Fibroblast of skin of abdomen (primary cell): ENCODE results near the gene RWDD1.

Experiments used
- DNase-seq: peaks from one replicate; pipeline ENCODE4 v3.0.0-alpha.2; 2013

The RWDD1 gene

DNA sequence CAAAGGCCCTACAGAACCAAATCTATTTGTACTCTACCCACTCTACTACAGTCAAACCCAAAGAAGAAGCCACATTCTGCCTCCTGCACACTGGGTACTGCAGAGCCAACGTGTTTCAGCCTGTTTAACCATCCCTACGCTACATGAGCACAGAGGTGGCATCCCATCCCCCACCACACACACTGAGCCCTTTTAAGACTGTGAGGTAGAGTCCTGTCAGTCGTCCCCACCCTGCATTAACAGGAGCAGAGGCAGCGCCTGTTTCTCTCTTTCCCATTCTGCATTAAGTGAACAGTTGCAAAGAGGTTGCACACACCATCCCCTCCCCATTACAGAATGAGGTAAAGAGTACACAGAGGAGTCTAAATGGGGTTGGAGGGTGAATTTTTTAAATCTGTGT lies 39.8 kb downstream of the RWDD1 start:
- DNase-seq = no peak

DNA sequence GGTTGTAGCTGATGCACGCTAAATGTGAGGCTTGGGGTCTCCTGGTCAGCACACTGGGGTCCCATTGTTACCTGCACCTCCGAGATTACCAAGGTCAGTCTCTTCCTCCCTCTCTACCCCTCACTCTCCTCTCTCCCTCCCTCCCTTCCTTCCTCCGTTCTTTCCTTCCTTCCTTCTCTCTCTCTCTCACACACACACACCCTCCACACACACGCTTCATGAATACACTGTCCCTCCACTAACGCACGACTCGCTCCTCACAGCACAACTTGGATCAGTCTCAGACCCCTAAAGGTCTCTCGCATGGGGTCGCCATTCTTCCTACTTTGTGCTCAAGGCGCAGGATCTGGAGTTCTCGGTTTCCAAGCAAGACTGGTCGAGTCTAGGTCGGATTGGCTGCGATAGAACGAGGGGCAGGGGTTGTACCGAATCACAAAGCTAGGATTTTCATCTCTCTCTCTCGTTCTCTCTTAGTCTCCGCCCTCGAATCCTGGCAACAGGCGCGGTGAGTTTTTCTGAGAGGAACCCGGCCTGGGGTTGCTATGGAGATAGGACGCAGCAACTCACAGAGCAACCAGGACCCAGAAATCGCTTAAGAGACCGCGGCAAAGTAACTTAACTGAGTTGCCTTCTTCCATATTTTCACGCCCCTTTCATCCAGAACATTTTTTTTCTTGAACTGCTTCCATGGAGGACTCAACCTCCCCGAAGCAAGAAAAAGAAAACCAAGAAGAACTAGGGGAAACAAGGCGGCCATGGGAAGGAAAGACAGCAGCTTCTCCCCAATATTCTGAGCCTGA lies 44.8 kb downstream of the RWDD1 start, which contains the start of gene RSPH4A:
Gene RSPH4A, plus strand, starts transcription at position 543 of the 800 bp plus-strand sequence. Its CDS starts 145 bp downstream, at position 688.
- peak; percentile 95 for DNase-seq

DNA sequence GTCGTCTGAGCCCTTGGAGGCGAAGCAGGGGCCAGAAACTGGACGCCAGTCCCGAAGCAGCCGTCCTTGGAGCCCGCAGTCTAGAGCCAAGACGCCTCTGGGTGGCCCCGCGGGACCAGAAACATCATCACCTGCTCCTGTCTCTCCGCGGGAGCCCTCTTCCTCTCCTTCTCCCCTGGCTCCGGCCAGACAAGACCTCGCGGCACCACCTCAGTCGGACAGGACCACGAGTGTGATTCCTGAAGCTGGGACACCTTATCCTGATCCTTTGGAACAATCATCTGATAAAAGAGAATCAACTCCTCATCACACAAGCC lies 45.4 kb downstream of the RWDD1 start:
- DNase-seq = peak; percentile 1

DNA sequence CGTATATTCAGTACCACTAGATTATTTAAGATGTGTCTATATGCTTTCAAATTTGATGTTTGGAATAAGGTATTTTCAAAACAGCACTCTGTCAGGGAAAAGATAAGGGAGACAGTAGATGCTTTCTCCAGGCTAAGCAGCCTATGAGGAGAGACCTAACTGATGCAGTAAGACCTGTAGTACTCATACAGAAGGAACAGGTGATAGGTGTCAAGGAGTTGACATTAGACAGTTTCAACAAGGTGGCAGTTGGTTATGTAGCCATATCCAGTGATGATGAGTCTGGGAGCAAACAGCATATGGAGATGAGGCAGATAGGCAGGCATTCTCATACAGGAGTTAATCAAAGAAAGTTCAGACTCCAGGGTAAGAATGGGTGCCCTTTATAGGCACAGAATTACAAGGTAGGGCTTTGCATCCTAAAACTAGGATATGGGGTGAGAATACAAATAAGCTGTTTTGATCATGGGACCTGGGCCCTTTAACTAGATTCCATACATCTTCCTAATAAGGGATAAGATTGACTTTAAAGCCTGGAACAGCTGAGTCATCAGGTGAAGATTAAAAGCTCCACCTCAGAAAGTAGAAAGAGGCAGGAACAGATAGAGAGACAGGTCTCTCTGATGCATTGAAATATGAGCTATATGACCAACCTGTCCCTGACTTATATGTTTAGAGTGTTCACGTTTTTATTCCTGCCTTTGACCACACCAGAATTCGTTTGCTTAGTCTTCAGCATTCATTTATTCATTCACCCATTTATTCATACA lies 52.9 kb downstream of the RWDD1 start:
- DNase-seq = no peak

DNA sequence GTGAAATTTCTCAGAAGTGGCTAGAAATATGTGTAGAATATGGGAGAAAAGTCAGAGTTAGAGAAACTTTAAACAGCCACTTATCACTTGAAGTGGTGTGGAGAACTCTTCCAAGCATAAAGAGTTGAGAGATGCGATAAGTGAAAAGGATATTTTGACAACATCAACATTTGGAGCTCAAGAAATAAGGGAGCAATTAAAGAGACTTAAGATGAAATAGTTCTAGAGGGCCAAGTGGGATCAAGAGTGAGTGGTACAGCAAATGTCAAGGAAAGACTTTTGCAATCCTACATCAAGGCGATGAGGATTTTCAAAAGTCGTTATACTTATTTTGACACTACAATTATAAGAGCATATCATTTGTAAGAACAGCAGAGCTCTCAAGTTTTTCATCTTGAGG lies 54.6 kb downstream of the RWDD1 start:
- DNase-seq = no peak

DNA sequence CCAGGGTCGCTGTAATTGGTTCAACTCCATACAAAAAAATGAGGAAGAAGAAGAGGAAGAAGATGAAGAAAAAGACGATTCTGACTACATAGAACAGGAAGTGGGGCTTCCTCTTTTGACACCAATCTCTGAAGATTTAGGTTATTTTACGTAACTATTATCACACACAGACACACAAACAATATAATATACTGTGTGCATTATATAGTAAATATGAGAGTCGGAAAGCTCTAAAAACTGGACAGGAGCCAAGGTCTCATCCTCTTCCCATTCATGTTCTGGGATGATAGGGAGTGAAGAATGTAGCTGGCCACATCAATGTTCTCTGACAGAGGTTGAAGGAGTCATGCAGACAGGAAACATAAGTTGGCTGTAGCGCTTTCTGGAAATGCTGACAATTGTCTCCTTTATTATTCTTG lies 58.3 kb downstream of the RWDD1 start:
- no peak for DNase-seq

DNA sequence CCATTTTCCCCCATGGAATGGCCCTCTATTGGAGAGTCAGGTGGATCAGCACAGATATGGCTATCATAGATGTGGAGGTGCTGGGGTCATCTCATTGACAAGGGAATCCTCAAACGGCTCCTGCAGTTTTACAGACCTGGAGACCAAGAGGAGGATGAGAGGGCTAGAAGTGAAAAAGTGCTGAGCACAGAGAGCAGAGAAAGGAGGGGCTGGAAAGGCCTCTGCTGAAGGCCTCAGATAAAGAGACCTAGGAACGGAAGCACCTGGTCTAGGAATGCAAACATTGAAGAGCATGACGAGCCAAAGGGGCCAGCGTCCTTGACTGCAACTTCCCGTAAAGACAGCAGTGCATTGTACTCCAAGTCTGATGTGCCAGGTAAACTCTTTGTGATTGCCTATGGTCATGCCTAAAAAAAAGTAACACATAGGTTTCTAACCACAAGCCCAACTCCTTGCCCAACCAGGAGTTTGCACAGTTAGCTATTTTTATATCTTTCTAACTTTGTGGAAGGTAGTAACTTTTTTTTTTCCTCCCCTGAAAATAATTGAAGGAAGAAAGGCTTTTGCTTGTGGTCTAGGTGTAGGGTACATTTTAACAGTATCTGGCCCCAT lies 60.2 kb downstream of the RWDD1 start:
- no peak for DNase-seq

DNA sequence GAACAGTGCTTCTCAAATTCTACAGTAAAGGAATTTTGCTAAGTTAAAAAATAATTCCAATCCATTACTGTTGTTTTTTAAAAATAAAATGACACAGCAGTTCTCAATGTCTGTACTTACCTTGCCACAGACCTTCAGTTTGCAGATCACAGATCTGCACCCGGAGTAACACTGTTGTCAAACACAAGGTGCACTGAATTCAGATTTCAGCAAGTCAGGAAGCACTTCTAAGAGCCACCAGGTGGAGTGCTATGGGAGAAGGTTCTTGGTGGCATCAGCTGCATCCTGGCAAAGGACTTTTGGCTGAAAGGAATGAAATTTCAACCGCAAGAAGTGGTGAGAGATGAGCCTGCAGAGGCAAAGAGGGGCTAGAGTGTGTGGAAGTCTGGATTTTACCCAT lies 62.4 kb downstream of the RWDD1 start:
- no peak for DNase-seq
